SH-SY5Y (cell line): ENCODE results near the gene BORCS5.

Experiments used
- GATA2 ChIP-seq: IDR thresholded peaks from 2 replicates; pipeline ENCODE4 v1.6.1; 2011; ENCODE audit warnings: mild to moderate bottlenecking, low read depth, low read length
- GATA3 ChIP-seq: IDR thresholded peaks from 2 replicates; pipeline ENCODE4 v1.6.1; 2011; ENCODE audit warnings: low read depth, mild to moderate bottlenecking, low read length, moderate library complexity

- no peak for TF ChIP-seq GATA2
- no peak for TF ChIP-seq GATA3
Observed at GRCh38 chr12:12423367-12423766, 66.5 kb downstream of the BORCS5 start.
